ENCODE data around the gene REPS2.

The REPS2 gene

GRCh38 chrX:16966752-16967448, 20.4 kb downstream of the REPS2 start:
- TF ChIP-seq, protein P1, sequence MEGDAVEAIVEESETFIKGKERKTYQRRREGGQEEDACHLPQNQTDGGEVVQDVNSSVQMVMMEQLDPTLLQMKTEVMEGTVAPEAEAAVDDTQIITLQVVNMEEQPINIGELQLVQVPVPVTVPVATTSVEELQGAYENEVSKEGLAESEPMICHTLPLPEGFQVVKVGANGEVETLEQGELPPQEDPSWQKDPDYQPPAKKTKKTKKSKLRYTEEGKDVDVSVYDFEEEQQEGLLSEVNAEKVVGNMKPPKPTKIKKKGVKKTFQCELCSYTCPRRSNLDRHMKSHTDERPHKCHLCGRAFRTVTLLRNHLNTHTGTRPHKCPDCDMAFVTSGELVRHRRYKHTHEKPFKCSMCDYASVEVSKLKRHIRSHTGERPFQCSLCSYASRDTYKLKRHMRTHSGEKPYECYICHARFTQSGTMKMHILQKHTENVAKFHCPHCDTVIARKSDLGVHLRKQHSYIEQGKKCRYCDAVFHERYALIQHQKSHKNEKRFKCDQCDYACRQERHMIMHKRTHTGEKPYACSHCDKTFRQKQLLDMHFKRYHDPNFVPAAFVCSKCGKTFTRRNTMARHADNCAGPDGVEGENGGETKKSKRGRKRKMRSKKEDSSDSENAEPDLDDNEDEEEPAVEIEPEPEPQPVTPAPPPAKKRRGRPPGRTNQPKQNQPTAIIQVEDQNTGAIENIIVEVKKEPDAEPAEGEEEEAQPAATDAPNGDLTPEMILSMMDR (conservative IDR thresholded peaks at IDR 0.05): no peak
- peak overlapping the region; percentile 34 for H3K27ac ChIP-seq

DNA sequence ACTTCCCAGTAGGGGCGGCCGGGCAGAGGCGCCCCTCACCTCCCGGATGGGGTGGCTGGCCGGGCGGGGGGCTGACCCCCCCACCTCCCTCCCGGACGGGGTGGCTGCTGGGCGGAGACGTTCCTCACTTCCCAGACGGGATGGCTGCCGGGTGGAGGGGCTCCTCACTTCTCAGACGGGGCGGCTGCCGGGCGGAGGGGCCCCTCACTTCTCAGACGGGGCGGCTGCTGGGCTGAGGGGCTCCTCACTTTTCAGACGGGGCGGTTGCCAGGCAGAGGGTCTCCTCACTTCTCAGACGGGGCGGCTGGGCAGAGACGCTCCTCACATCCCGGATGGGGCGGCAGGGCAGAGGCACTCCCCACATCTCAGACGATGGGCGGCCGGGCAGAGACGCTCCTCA, 22.3 kb downstream of the REPS2 start:
- H3K27ac ChIP-seq: peak overlapping the region; percentile 61

GRCh38 chrX:16970977-16971376, 24.5 kb downstream of the REPS2 start:
- H3K27ac ChIP-seq: peak overlapping the region; percentile 61; the same call in 1 of the 2 replicates

DNA sequence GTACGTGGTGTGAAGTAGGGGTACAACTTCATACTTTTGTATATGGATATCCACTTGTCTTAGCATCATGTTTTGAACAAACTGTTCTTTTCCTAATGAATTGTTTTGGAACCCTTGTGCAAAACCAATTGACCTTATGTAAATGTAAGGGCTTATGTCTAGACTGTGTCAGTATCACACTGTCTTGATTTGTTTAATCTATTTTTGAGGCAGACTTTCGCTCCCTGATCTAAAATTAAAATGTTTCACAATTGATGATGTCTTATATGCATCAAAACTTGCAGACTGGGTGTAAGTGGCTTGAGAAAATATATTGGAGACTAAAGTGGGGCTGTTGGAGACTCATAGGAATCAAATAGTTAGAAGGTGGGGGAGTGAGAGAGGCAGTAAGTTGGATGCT, 25.2 kb downstream of the REPS2 start:
- TF ChIP-seq, protein P1 (conservative IDR thresholded peaks at IDR 0.05): no peak
- H3K27ac ChIP-seq: no peak overlapping the region

More at GRCh38 chrX:16970977-16971376, 24.5 kb downstream of the REPS2 start:
- TF ChIP-seq, protein P1 (conservative IDR thresholded peaks at IDR 0.05): no peak

DNA sequence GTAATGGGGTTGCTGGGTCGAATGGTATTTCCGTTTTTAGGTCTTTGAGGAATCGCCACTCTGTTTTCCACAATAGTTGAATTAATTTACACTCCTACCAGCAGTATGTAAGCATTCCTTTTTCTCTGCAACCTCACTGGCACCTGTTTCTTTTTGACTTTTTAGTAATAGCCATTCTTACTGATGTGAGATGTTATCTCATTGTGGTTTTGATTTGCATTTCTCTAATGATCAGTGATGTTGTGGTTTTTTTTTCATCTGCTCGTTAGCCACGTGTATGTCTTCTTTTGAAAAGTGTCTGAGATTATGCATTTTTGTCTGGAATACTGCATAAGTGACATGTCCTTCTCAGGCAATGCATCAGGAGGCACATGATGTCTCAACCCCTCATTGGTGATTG, 28.8 kb downstream of the REPS2 start:
- TF ChIP-seq, protein P1 (conservative IDR thresholded peaks at IDR 0.05): no peak
- no peak overlapping the region; the same call in 1 of the 2 replicates for H3K27ac ChIP-seq

- peak overlapping the region; percentile 84 for H3K27ac ChIP-seq
- TF ChIP-seq, protein P1 (conservative IDR thresholded peaks at IDR 0.05): no peak
These were observed 31.3 kb downstream of the REPS2 start for GRCh38 chrX:16977771-16978170.

GRCh38 chrX:16978193-16978984, 31.9 kb downstream of the REPS2 start:
- TF ChIP-seq, protein P1 (conservative IDR thresholded peaks at IDR 0.05): no peak
- H3K27ac ChIP-seq: peak overlapping the region; percentile 84

- TF ChIP-seq, protein P1 (conservative IDR thresholded peaks at IDR 0.05): no peak
- peak overlapping the region; percentile 84 for H3K27ac ChIP-seq
These were observed 32.8 kb downstream of the REPS2 start for GRCh38 chrX:16979226-16979625.

All from VCaP (cell line).